SK-N-SH treated with all-trans-retinoic acid at 6 μM for 48 hours (cell line): ENCODE data around the gene METTL2A.
"Not testable (repeated sequence)": the region's sequence is repeated elsewhere in the genome, so short reads cannot be mapped to it uniquely, and the experiment has no call there.

ENCODE experiments used
- BACH2 ChIP-seq: fragments of 250-450 bp; sonication (Bioruptor Pico); IDR thresholded peaks from 2 replicates; pipeline ENCODE4 v1.9.0; 2021; ENCODE audit warnings: mild to moderate bottlenecking, borderline replicate concordance
- TOX ChIP-seq: fragments of 250-450 bp; sonication (Bioruptor Pico); IDR thresholded peaks from 2 replicates; pipeline ENCODE4 v1.8.0; 2021; ENCODE audit warnings: mild to moderate bottlenecking, moderate library complexity, borderline replicate concordance

DNA sequence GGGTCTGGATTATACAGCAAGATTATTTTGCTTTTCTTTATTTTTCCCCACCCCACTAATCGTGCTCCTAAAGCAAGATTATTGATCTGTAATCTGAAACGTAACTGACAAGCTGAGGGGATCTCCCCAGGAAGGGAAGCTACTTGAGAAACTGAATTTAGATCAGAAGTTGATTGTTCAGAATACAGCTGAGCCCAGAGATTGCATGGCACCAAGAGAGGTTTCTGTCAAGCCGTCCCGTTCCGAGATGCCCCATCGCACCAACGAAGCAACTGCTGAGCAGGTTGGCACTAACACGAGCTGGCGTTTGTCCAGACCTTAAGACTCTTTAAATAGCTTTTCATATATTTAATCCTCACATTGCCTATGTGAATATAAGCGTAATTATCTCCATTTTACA is 34.8 kb downstream of the METTL2A start:
- TF ChIP-seq BACH2, TOX (CRISPR knock-in tag): not testable (repeated sequence)
